ENCODE data around the gene ALPL.

- peak; percentile 62 to 80 (median 74) for TF ChIP-seq CTCF (IDR thresholded peaks at IDR 0.05)
- TF ChIP-seq POLR2A (IDR thresholded peaks at IDR 0.05): no peak
Observed at GRCh38 chr1:21508580-21509350, 458 bp upstream of the ALPL start.

Data from upper lobe of left lung (tissue), 4 donors.